ENCODE results near the gene ASCC1. TPM values are rescaled to one million over a fixed set of nuclear protein-coding genes. Genes with fewer than 3 reads are reported as not detected.

The ASCC1 gene
- total RNA-seq, 1 experiment from 2014 or later, result 40.2 TPM

DNA sequence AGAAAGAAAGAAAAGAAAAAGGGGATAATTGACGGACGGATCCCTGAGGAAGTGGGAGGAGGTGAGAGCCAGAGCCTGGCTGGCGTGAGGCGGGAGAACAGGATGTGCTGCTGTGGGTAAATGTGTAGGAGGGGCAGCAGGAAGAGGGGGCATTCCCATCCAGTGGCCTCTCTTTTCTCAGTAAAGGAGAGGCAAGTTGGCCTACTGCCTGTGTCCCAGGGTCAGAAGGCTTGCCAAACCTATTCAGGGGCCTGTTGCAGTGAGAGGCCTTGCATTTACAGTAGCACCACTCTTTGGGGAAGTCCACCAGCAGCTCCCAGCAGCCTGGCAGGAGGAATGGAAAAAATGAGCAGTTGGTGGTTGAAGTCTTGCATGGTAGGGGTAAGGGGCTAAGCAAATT is 26.6 kb upstream of the ASCC1 start:
- H3K4me1 ChIP-seq (ENCODE audit: insufficient read depth, low read length, poor library complexity, severe bottlenecking), result peaks cover 14% of the 10 kb centered on the region
- TF ChIP-seq, protein P1, sequence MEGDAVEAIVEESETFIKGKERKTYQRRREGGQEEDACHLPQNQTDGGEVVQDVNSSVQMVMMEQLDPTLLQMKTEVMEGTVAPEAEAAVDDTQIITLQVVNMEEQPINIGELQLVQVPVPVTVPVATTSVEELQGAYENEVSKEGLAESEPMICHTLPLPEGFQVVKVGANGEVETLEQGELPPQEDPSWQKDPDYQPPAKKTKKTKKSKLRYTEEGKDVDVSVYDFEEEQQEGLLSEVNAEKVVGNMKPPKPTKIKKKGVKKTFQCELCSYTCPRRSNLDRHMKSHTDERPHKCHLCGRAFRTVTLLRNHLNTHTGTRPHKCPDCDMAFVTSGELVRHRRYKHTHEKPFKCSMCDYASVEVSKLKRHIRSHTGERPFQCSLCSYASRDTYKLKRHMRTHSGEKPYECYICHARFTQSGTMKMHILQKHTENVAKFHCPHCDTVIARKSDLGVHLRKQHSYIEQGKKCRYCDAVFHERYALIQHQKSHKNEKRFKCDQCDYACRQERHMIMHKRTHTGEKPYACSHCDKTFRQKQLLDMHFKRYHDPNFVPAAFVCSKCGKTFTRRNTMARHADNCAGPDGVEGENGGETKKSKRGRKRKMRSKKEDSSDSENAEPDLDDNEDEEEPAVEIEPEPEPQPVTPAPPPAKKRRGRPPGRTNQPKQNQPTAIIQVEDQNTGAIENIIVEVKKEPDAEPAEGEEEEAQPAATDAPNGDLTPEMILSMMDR (conservative IDR thresholded peaks at IDR 0.05; ENCODE audit: low read depth, low read length), result no peak
- TF ChIP-seq EZH2 (IDR thresholded peaks at IDR 0.05; ENCODE audit: borderline replicate concordance, low read depth, low read length, poor library complexity, severe bottlenecking), result no peak
- no peak overlapping the region for H3K4me3 ChIP-seq (ENCODE audit: low read depth, low read length, poor library complexity, severe bottlenecking)
- ChIA-PET CTCF (no interaction called here), POLR2A (ENCODE audit: low non-redundant PET) (interaction anchor here (1.1 kb wide), 1 partner anchor 18 kb away, joined by 3 read pairs; no protein-coding TSS in a partner anchor)
- BruUV-seq (replicated peaks), result no TSS peak
- no peak for DNase-seq (ENCODE audit: low spot score)
- H3K36me3 ChIP-seq (ENCODE audit: insufficient read depth, low read length, poor library complexity, severe bottlenecking), result no peaks in the 10 kb centered on the region
- no peak overlapping the region for H3K27ac ChIP-seq (ENCODE audit: low read depth, low read length, poor library complexity, severe bottlenecking)
- no peaks in the 10 kb centered on the region for H3K9me3 ChIP-seq (ENCODE audit: low read depth, low read length, poor library complexity, severe bottlenecking)
- intact Hi-C loops (cut with micrococcal nuclease; ENCODE audit: unreplicated experiment), result no loop called here
- no peaks in the 10 kb centered on the region for H3K27me3 ChIP-seq (replicated peaks; ENCODE audit: insufficient read depth, low read depth, low read length, poor library complexity)

DNA sequence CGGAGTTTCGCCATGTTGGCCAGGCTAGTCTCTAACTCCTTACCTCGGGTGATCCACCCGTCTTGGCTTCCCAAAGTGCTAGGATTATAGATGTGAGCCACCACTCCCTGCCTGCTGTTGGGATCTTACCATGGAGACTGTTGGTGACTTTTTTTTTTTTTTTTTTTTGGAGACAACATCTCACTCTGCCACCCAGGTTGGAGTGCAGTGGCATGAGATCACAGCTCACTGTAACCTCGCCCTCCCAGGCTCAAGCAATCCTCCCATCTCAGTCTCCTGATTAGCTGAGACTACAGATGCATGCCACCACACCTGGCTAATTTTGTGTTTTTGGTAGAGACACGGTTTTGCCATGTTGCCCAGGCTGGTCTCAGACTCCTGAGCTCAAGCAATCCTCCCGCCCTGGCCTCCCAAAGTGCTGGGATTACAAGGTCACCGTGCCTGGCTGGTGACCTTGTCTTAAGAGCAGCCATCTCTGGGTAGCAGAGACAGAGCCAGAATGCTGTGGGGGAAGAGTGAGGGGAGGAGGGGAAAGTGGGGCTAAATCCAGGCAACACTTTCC is 25.7 kb upstream of the ASCC1 start:
- no TSS peak for BruUV-seq (replicated peaks)
- Histone ChIP-seq H3K4me3 (ENCODE audit: low read depth, low read length, poor library complexity, severe bottlenecking) (no peak overlapping the region), H3K4me1 (ENCODE audit: insufficient read depth, low read length, poor library complexity, severe bottlenecking) (peaks cover 14% of the 10 kb centered on the region), H3K27ac (ENCODE audit: low read depth, low read length, poor library complexity, severe bottlenecking) (no peak overlapping the region), H3K27me3 (replicated peaks; ENCODE audit: insufficient read depth, low read depth, low read length, poor library complexity) (no peaks in the 10 kb centered on the region), H3K9me3 (ENCODE audit: low read depth, low read length, poor library complexity, severe bottlenecking) (no peaks in the 10 kb centered on the region), H3K36me3 (ENCODE audit: insufficient read depth, low read length, poor library complexity, severe bottlenecking) (no peaks in the 10 kb centered on the region)
- intact Hi-C loops (cut with micrococcal nuclease; ENCODE audit: unreplicated experiment), result no loop called here
- ChIA-PET CTCF (no interaction called here), POLR2A (ENCODE audit: low non-redundant PET) (no interaction called here)
- DNase-seq (ENCODE audit: low spot score), result no peak
- TF ChIP-seq, protein P1 (conservative IDR thresholded peaks at IDR 0.05; ENCODE audit: low read depth, low read length), result no peak
- TF ChIP-seq EZH2 (IDR thresholded peaks at IDR 0.05; ENCODE audit: borderline replicate concordance, low read depth, low read length, poor library complexity, severe bottlenecking), result no peak

GRCh38 chr10:72240371-72240770 is 24.3 kb upstream of the ASCC1 start:
- Histone ChIP-seq H3K27me3 (replicated peaks; ENCODE audit: insufficient read depth, low read depth, low read length, poor library complexity) (no peaks in the 10 kb centered on the region), H3K4me1 (ENCODE audit: insufficient read depth, low read length, poor library complexity, severe bottlenecking) (peaks cover 10% of the 10 kb centered on the region), H3K4me3 (ENCODE audit: low read depth, low read length, poor library complexity, severe bottlenecking) (no peak overlapping the region), H3K27ac (ENCODE audit: low read depth, low read length, poor library complexity, severe bottlenecking) (no peak overlapping the region), H3K9me3 (ENCODE audit: low read depth, low read length, poor library complexity, severe bottlenecking) (no peaks in the 10 kb centered on the region), H3K36me3 (ENCODE audit: insufficient read depth, low read length, poor library complexity, severe bottlenecking) (peaks cover 5% of the 10 kb centered on the region)
- DNase-seq (ENCODE audit: low spot score), result no peak
- no TSS peak for BruUV-seq (replicated peaks)
- ChIA-PET CTCF (no interaction called here), POLR2A (ENCODE audit: low non-redundant PET) (no interaction called here)
- TF ChIP-seq EZH2 (IDR thresholded peaks at IDR 0.05; ENCODE audit: borderline replicate concordance, low read depth, low read length, poor library complexity, severe bottlenecking), result no peak
- TF ChIP-seq, protein P1 (conservative IDR thresholded peaks at IDR 0.05; ENCODE audit: low read depth, low read length), result no peak
- intact Hi-C loops (cut with micrococcal nuclease; ENCODE audit: unreplicated experiment), result no loop called here
